HepG2 (cell line): ENCODE results near the gene ALDH3A2.

Experiments used
- FOXM1 ChIP-seq: sonication (generic); formaldehyde crosslinking; IDR thresholded peaks from 2 replicates; pipeline ENCODE4 v1.5.0; 2020; ENCODE audit warnings: missing genetic modification reagents
- MAFK ChIP-seq, 2 experiments: IDR thresholded peaks in 1 of 2; conservative IDR thresholded peaks in 1 of 2; 2 replicates each; pipeline ENCODE4 v1.6.1; 2011; ENCODE audit warnings: improper control_type of control experiment in 2 of 2, low read length in 2 of 2
- NFRKB ChIP-seq: fragments of 450-650 bp; IDR thresholded peaks from 2 replicates; pipeline ENCODE4 v1.6.1; 2017
- NR1H2 ChIP-seq: sonication (generic); formaldehyde crosslinking; IDR thresholded peaks from 2 replicates; pipeline ENCODE4 v1.8.1; 2022; ENCODE audit warnings: low read depth, missing genetic modification reagents, borderline replicate concordance
- POLR2AphosphoS5 ChIP-seq: IDR thresholded peaks from 2 replicates; pipeline ENCODE4 v1.6.1; 2012; ENCODE audit warnings: low read depth, low read length
- RAD21 ChIP-seq: fragments of 450-650 bp; formaldehyde crosslinking; IDR thresholded peaks from 2 replicates; pipeline ENCODE4 v1.5.0; 2020; ENCODE audit warnings: mild to moderate bottlenecking
- RFX5 ChIP-seq: IDR thresholded peaks from 2 replicates; pipeline ENCODE4 v1.6.1; 2011; ENCODE audit warnings: low read depth, low read length, improper control_type of control experiment
- RXRA ChIP-seq: sonication (generic); formaldehyde crosslinking; IDR thresholded peaks from 2 replicates; pipeline ENCODE4 v1.5.1; 2020; ENCODE audit warnings: missing genetic modification reagents
- SPEN ChIP-seq: sonication (generic); formaldehyde crosslinking; IDR thresholded peaks from 2 replicates; pipeline ENCODE4 v1.5.1; 2020; ENCODE audit warnings: low read depth, mild to moderate bottlenecking, missing genetic modification reagents
- ZFP41 ChIP-seq: sonication (generic); formaldehyde crosslinking; IDR thresholded peaks from 2 replicates; pipeline ENCODE4 v1.4.0; 2020; ENCODE audit warnings: mild to moderate bottlenecking, missing genetic modification reagents, borderline replicate concordance
- ZFX ChIP-seq: sonication (generic); formaldehyde crosslinking; IDR thresholded peaks from 2 replicates; pipeline ENCODE4 v1.4.0; 2020; ENCODE audit warnings: mild to moderate bottlenecking, low read depth, missing genetic modification reagents, moderate library complexity
- TF ChIP-seq, protein P1 (sequence below): sonication (generic); formaldehyde crosslinking; conservative IDR thresholded peaks from 2 replicates; pipeline ENCODE4 v1.4.0; 2020; ENCODE audit warnings: missing genetic modification reagents
- TF ChIP-seq, protein P2 (sequence below): sonication (generic); formaldehyde crosslinking; IDR thresholded peaks from 2 replicates; pipeline ENCODE4 v1.4.0; 2020; ENCODE audit warnings: missing genetic modification reagents, borderline replicate concordance
- TF ChIP-seq, protein P3 (sequence below), 2 experiments: IDR thresholded peaks; 2 replicates each; pipeline ENCODE4 v1.6.1; 2011 to 2012; ENCODE audit warnings: low read length in 2 of 2, borderline replicate concordance in 1 of 2, low read depth in 1 of 2, mild to moderate bottlenecking in 1 of 2, moderate library complexity in 1 of 2

GRCh38 chr17:19670908-19671307 lies 22.4 kb downstream of the ALDH3A2 start:
- TF ChIP-seq, protein P1, sequence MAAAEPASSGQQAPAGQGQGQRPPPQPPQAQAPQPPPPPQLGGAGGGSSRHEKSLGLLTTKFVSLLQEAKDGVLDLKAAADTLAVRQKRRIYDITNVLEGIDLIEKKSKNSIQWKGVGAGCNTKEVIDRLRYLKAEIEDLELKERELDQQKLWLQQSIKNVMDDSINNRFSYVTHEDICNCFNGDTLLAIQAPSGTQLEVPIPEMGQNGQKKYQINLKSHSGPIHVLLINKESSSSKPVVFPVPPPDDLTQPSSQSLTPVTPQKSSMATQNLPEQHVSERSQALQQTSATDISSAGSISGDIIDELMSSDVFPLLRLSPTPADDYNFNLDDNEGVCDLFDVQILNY (CRISPR knock-in tag), result no peak
- TF ChIP-seq NR1H2 (no peak), NFRKB (no peak), ZFX (CRISPR knock-in tag) (no peak), POLR2AphosphoS5 (no peak), RAD21 (CRISPR knock-in tag) (no peak), RXRA (CRISPR knock-in tag) (no peak), SPEN (CRISPR knock-in tag) (no peak), FOXM1 (CRISPR knock-in tag) (no peak), RFX5 (no peak), ZFP41 (no peak), MAFK (conservative IDR thresholded peaks at IDR 0.05 in 1 of 2, IDR thresholded peaks at IDR 0.05 in 1 of 2; ENCODE audit: low read length in 2 of 2) (no peak)
- TF ChIP-seq, protein P2, sequence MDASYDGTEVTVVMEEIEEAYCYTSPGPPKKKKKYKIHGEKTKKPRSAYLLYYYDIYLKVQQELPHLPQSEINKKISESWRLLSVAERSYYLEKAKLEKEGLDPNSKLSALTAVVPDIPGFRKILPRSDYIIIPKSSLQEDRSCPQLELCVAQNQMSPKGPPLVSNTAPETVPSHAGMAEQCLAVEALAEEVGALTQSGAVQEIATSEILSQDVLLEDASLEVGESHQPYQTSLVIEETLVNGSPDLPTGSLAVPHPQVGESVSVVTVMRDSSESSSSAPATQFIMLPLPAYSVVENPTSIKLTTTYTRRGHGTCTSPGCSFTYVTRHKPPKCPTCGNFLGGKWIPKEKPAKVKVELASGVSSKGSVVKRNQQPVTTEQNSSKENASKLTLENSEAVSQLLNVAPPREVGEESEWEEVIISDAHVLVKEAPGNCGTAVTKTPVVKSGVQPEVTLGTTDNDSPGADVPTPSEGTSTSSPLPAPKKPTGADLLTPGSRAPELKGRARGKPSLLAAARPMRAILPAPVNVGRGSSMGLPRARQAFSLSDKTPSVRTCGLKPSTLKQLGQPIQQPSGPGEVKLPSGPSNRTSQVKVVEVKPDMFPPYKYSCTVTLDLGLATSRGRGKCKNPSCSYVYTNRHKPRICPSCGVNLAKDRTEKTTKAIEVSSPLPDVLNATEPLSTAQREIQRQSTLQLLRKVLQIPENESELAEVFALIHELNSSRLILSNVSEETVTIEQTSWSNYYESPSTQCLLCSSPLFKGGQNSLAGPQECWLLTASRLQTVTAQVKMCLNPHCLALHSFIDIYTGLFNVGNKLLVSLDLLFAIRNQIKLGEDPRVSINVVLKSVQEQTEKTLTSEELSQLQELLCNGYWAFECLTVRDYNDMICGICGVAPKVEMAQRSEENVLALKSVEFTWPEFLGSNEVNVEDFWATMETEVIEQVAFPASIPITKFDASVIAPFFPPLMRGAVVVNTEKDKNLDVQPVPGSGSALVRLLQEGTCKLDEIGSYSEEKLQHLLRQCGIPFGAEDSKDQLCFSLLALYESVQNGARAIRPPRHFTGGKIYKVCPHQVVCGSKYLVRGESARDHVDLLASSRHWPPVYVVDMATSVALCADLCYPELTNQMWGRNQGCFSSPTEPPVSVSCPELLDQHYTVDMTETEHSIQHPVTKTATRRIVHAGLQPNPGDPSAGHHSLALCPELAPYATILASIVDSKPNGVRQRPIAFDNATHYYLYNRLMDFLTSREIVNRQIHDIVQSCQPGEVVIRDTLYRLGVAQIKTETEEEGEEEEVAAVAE (CRISPR knock-in tag), result no peak
- TF ChIP-seq, protein P3, sequence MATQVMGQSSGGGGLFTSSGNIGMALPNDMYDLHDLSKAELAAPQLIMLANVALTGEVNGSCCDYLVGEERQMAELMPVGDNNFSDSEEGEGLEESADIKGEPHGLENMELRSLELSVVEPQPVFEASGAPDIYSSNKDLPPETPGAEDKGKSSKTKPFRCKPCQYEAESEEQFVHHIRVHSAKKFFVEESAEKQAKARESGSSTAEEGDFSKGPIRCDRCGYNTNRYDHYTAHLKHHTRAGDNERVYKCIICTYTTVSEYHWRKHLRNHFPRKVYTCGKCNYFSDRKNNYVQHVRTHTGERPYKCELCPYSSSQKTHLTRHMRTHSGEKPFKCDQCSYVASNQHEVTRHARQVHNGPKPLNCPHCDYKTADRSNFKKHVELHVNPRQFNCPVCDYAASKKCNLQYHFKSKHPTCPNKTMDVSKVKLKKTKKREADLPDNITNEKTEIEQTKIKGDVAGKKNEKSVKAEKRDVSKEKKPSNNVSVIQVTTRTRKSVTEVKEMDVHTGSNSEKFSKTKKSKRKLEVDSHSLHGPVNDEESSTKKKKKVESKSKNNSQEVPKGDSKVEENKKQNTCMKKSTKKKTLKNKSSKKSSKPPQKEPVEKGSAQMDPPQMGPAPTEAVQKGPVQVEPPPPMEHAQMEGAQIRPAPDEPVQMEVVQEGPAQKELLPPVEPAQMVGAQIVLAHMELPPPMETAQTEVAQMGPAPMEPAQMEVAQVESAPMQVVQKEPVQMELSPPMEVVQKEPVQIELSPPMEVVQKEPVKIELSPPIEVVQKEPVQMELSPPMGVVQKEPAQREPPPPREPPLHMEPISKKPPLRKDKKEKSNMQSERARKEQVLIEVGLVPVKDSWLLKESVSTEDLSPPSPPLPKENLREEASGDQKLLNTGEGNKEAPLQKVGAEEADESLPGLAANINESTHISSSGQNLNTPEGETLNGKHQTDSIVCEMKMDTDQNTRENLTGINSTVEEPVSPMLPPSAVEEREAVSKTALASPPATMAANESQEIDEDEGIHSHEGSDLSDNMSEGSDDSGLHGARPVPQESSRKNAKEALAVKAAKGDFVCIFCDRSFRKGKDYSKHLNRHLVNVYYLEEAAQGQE (IDR thresholded peaks at IDR 0.05; ENCODE audit: borderline replicate concordance in 1 of 2, low read depth in 1 of 2, low read length in 2 of 2), result no peak
